GM12875 (cell line): ENCODE results near the gene RP9.

Source experiments
- H3K4me3 ChIP-seq: one replicate; pipeline ENCODE4 v1.5.1; 2011; ENCODE audit warnings: low read depth, low read length, control low read depth
- CTCF ChIP-seq: IDR thresholded peaks from 2 replicates; pipeline ENCODE4 v1.5.1; 2011; ENCODE audit warnings: low read depth, mild to moderate bottlenecking, control low read depth, inconsistent platforms, low read length, moderate library complexity, borderline replicate concordance; ENCODE audit not compliant: insufficient read depth

Gene RP9

GRCh38 chr7:33054261-33054964 is 54.8 kb downstream of the RP9 start:
- TF ChIP-seq CTCF: no peak
- no peak overlapping the region for H3K4me3 ChIP-seq

GRCh38 chr7:33053721-33054120 is 55.5 kb downstream of the RP9 start:
- H3K4me3 ChIP-seq: no peak overlapping the region
- no peak for TF ChIP-seq CTCF

GRCh38 chr7:33050535-33051318 is 58.5 kb downstream of the RP9 start:
- H3K4me3 ChIP-seq: peak overlapping the region; percentile 10
- TF ChIP-seq CTCF: peak; percentile 27; the same call in 1 of the 2 replicates

- no peak overlapping the region for H3K4me3 ChIP-seq
- TF ChIP-seq CTCF: no peak
Measured at GRCh38 chr7:33048704-33049103, 60.5 kb downstream of the RP9 start.

GRCh38 chr7:33048257-33048656 is 60.9 kb downstream of the RP9 start:
- no peak for TF ChIP-seq CTCF
- no peak overlapping the region for H3K4me3 ChIP-seq

GRCh38 chr7:33044986-33045385 is 64.2 kb downstream of the RP9 start:
- TF ChIP-seq CTCF: no peak
- no peak overlapping the region for H3K4me3 ChIP-seq
